SKM-1 treated with dmso at 0.1 percent for 144 hours (cell line): ENCODE measurements around the gene DSCAM.
A peak's percentile ranks its signal among the peaks of the same experiment; 100 is the strongest.

ENCODE experiments used
- DNase-seq: peaks from one replicate; lab custom pipeline; 2025; ENCODE audit not compliant: unreplicated experiment; lab: John Stamatoyannopoulos, UW

Gene DSCAM

DNA sequence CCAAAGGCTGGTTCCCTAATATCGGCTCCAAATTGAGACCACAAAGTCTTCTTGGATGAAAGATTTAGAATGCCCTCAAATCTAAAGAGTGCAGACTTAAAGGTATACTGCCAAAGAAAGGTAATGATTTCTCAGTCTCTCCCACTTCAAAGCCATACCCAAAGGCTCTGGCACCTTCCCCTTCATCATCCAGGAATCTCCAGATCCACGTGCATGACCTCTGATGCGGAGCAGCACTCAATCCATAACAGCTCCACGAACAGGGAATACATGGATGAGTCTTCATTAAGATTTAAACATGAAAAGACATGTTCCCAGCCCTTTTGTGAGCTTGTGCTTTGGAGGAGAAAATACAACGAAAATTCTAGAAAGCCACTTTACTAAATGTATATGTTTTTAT, 453.9 kb downstream of the DSCAM start:
- no peak for DNase-seq

DNA sequence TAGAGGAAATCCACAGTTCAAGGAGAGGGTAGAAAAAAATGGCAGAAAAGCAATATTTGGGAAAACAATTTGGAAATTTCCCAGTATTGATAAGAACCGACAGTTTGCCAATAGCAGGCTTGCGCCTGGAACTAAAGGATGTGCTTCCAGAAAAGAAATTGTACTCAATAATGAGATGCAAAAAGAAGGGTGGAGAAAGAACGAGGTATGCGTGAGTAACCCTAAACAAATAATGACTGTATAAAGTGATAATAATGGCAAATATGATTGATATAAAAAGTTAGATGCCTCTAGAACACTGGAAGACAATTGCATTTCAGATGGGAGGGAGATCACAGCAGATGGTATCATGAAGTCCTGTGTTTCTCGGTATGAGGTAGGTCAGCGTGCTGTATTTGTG, 458.9 kb downstream of the DSCAM start:
- DNase-seq, result no peak

DNA sequence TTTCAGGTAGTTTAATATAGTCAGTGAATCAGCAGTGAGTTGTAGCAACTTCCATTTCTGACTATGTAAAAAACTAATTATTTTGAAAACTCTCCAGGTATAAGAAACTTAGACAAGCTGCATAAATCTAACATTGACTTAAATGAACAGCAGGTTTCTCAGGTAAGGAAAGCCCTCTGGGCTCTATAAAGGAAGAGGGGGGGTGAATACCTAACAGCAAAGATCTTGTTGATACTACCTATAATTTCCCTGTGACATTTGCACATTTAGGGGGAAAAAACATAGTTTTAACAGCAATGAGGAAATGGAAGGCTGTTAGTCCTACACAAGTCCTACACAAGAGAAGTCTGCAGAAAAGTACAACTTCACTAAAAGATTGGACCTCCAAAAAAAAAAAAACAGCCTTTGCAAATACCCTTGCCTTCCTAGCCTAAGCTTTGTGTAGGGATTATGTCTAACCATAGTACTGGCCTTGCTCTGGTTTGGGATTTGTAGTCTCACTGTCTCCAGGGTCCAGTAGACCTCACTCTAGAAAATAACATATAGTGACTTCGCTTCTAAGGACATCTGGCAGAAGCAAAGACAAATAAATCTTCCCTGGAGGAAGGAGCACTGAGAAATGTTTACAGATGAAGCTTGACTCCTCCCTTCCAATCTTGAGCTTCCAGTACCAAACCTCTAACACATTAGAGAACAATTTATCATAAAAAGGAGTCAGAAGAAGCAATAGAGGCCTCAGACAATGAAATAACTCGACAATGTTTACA, 459.8 kb downstream of the DSCAM start:
- no peak for DNase-seq

DNA sequence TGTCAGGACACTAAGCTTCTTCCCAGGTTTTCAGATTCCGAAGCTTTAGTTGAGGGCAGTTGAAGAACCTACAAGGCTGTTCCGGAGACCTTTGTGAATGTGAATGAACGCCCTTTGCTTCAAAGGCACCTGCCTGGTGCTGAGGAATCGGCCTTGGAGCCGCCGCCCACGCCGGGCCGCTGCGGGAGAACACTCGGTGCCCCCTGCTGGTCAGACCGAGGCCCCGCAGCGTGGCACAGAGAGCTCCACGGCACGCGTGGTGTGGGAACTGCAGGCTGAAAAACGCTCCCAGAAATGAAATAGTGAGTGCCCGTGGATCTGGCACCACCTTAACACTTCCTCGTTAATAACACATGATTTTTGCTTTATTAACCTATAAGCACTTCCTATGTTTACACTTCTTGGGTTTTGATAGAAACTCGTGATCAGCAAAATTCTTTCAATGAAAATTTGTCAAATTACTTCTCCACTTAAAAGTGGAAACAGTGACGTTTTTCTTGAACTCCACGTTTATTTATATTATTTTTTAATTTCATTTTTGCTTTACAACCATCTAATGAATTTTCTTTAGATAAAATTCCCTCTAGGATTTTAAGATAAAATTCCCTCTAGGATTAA, 460.6 kb downstream of the DSCAM start:
- DNase-seq, result peak; percentile 35

DNA sequence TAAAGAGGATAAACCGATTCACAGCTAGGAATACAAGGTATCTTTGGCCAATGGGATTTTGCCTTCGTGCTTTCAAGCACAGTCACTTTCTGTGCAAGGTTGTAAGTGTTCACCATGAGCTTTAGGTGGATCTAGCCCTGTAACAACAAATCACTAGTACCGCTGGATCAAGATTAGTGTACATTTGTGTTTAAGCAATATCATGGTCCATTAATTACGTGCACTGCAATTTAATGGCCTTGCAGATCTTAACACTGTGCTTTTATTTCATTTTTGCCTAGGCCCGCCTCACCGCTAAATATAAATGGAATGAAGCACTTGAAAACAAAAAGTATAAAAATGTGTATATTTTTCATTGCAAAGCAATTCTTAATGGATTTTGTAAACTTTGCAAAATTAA, 461.1 kb downstream of the DSCAM start:
- DNase-seq, result no peak

DNA sequence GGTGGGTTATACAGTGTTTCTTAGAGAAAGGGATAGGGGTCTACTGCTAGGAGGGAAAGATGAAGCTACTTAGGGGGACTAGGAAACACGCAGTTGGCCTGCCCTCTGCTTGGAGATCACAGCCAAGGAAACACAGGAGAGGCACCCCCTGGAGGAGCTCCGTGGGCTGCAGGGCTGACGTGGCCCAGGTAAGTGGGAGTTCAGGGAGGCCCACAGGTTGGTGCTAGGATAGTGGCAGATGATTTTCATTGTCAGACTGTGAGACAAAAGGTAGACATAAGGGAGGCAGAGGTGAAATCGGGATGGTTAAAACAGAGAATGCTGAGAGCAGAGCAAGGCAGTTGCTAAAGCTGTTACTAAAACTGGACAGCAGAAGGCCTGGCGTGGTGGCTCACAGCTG, 463.0 kb downstream of the DSCAM start:
- no peak for DNase-seq

DNA sequence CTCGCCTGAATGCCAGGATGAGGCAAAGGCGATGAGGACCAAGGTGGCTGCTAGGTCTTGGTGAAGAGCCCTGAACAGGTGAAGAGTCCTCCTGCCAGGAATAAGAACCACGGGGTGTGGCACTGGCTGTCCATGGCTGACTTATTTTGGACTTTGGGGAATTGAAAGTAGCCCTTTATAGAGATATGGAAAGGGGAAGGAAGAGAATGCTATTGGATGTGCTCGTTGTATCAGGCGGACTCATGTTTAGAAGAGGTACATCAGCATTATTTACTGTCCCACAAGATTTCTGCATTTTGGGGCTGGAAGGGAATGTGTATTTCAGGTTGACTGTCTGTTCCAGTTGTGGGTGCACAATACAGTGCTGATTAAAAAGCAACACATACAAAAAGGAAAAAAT, 465.8 kb downstream of the DSCAM start:
- no peak for DNase-seq

DNA sequence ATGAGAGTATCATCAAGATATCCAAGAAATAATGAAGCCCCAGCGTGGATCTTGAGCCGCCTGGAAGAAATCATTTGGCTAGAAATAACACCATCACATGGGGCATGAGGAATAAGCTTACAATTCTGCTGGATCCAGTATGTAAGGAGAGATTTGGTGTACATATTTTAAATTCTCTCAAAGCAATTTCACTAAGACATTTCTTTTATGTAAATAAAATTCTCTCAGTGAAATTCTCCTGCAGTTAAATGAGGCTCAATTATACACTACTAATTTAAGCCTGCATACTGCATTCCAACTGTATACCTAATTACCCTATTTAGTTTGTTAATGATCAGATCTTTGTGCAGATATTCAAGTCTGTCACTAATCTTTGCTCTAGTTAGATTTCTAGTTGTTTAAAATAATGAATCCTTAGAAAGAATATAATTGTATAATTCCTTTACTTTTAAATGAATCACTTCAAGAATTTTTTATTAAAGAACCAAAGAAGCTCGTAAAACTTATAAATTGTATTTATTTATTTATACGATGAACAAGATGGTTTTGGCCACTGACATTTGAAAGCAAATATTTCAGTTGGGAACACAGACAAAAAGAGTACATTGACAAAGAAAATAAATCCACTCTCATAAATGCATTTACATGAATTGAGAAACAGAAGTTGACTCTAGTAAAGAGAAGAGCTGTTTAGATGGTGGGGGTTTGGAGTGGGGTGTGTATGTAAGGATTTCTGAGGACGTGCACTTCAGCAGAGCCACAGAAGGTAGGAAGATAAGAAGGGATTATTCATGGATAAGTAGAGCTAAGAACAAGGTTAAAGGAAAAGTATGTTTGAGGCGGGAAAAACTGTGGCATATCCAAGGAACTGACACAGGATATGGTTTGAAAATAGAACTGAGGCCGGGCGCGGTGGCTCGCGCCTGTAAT, 466.8 kb downstream of the DSCAM start:
- no peak for DNase-seq

DNA sequence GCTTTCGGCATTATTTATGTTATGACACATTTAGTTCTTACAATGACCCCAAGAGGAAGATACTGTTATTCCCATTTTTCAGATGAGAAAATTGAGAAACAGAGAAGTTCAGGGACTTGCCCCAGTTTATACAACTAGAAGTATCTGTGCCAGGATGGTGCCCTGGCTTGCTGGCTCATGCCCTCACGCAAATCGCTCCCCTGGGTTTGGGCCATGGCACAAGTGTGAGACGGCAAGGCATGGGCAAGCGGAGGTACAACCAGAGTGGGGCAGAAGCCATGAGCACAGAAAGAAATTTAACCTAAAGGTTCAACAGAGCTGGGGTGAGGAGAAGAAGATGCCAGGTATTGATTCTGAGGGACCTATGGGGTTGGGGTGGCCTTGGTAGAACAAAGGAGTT, 469.8 kb downstream of the DSCAM start:
- no peak for DNase-seq

DNA sequence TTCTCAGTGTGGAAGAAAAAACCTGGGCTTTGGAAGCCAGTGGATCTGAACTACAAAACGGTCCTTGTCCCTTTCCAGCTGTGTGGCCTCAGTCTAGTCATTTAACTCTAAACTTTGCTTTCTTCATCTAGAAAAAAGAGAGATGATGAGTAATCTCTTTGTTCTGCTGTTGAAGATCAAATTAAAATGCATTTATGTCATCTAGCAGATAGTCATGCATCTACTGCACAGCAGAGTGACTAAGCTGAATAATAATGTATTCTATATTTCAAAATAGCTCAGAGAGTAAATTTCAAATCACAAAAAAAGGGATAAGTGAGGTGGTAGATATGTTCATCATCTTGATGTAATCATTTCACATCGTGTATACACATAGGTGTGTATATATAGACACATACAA, 473.2 kb downstream of the DSCAM start:
- DNase-seq, result no peak

DNA sequence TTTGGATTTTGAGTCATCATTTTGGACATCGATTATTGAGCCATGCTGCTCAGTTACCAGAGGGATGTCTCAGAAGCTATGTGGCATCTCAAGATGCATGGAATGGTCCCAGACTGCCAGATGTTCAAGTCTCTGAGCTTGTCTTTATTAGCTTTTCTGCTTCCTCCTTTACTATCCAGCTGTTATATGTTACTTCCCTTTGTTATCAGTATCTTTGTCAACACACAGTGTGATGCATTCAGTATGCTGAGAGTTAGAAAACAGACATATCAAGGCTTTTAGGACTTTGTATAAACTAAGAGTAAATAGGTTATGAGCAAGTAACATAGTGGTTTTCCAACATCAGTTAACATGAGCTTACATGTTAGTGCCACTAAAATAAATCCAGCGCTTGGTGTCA, 474.5 kb downstream of the DSCAM start:
- DNase-seq, result no peak

DNA sequence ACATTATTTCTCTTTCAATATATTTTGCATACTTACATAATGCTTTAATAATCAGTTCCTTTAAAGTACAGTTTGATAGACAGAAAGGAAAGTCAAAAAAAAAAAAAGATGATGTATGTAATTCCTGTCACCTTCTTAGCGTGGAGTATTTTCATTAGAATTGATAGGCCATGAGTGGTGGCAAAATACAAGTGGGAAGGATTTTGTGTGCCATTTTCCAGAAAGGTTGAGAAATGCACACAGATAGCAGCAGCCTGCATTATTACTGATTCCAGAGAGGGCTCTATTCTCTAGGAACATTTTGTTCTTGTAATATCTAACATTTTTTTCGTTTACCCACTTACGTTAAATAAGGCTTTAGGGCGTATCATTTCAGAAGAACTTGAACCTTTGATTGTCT, 475.6 kb downstream of the DSCAM start:
- no peak for DNase-seq

DNA sequence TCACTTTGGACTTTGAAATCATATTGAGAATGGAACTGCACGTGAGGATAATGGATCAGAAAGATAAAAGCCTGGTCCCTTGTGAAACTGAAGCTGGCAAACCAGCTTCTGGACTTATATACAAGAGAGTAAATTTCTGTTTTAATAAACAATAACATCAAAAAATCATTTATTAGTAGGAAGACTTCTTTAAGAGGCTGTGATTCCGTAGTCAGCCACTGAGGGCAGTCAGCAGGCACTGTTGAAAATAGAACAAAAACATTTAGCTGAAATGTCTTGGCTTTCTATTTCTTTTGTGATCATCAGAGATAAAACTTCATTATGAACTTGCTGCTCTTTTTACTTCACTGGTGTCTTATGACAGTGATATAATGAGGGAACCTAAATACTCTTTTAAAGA, 490.3 kb downstream of the DSCAM start:
- DNase-seq, result no peak

DNA sequence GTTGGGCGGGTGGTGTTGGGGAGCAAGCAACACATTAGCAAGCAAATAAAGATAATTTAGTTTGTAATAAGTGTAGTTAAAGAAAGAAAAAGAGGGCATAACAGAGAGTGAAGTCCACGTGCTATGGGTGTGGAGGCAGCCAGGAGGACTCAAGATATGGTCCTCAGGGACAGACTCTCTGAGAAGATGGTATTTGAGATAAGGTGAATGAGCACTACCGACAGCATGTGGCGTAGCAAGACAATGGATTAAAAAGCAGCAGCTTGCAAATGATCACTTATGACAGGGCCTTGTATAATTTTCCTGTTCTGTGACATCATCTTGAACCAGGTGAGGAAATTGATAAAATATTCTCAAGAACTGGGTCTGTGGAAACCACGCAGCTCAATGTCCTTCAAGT, 491.9 kb downstream of the DSCAM start:
- DNase-seq, result no peak

DNA sequence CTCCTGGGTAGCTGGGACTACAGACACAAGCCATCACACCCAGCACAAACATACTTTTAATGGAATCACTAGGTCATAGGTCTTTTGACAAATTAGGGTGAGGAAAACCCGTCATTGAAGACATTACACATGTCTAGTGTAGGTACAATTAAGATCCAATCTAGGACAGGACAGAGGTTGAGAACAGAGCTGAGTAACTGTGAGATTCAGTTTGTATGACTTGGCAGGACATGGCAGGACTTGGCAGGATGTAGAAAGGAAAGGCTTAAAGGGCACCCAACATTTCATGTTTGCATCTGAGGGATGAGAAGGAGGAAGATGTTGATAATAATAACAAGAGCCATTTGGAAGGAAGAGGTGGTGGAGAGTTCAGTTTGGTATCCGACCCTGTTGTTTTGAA, 496.0 kb downstream of the DSCAM start:
- no peak for DNase-seq

DNA sequence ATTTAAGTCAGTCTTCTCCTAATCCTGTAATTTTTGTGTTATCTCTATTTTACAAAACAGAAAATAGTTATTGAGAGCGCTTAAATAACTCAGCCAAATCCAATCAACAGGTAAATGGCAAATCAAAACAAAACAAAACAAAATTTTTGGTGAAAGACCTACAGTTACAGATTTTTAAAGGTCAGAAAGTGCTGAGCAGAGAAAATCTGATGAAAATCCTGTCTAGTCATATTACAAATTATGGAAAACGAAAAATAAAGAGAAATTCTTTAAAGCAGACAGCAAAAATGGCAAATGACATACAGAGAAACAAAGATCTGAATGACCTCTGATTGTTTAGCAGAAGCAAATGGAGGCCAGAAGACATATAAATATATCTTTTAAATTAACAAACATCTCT, 497.4 kb downstream of the DSCAM start:
- no peak for DNase-seq

DNA sequence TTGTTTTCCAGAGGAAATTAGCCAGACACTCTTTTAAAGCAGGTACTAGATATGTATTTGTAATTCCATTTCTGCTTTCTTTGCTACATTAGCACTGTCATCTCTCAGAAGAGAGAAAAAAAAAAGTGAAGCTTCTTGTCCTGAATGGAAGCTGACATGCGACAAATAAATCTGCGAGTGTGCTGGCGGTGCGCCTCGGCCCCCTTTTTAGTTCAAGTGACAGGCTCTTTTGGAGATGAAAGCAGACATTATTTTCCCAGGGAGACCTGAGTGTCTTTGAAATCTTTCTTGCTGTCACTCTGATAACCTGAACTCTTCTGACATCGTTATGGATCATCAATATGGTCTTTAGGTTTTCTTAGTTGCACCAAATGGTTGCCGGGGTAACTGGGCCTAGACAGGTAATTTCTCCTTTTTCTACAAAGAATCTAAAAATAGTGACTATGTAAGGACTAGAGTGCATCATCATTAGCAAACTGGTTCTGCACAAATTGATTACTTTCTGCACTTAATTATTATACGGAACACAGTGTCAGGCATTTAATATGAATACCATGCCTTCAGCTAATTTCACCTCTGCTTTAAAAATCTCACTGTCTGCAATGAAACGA, 501.1 kb downstream of the DSCAM start:
- no peak for DNase-seq

DNA sequence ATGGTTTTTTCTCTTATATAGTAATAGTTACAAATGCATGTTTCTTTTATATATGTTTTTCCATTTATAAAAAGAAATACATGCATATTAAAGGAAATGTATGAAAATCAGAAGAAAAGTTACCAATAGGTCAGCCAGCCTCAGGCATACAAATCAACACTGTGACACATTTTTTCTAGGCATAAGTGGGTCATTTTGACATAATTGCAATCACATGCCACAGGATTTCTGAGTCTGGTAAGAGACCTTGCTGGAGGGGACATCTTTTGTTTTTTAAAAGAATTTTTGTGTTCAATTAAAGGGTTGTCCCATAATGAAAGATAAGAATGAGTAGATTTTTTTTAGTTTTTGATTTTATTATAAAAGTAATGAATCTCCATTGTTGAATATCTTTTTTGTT, 506.6 kb downstream of the DSCAM start:
- no peak for DNase-seq

DNA sequence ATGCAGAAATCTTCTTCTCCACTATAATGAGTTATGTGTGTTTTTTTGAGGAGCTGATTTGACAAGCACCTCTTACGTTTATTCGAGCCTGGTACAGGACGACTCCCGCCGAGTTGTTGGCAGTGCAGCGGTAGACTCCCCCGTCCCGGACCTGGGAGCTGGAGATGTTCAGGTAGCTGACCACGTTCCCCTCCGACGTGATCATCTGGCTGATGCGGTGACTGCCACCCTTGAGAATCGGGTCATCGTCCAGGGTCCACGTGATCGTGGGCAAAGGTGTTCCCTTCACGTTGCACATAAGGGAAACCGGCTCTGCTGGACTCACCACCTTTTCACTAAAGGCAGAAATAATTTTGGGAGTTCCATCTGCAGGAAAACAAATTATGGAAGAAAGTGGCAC, 507.9 kb downstream of the DSCAM start:
- DNase-seq, result no peak

DNA sequence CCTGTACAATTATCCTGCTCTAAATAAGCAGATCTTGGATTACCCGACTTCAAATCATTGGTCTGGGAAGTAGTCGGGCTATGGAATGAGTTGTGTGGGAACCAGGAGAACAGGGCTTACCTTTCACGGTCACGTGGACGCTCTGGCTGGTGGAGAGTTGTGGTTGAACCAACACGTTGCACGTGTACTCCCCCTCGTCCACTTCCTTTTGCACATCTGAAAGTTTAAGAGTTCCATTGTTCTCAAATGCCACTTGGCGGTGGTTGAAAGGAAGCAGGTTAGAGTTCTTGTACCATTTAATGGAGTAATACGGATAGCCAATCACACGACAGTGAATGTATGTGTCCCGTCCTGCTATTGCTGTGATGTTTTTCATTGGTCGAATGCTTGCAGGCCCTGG, 509.0 kb downstream of the DSCAM start:
- no peak for DNase-seq

DNA sequence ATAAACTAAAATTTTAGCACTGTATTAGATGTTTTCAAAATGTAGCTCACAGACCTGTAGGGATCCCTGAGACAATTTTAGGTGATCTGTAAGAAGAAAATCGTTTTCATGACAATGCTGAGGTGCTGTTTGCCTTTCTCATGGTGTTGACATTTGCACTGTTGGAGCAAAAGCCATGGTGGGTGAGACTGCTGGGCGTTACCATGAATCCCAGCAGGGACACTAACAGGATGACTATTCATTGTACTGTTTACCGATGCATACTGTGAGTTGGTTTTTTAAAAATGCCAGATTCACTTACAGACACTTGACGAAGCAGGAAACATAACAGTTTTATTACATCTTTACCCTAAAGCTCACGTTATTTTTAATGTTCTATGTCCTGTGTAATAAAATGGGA, 511.3 kb downstream of the DSCAM start:
- no peak for DNase-seq

DNA sequence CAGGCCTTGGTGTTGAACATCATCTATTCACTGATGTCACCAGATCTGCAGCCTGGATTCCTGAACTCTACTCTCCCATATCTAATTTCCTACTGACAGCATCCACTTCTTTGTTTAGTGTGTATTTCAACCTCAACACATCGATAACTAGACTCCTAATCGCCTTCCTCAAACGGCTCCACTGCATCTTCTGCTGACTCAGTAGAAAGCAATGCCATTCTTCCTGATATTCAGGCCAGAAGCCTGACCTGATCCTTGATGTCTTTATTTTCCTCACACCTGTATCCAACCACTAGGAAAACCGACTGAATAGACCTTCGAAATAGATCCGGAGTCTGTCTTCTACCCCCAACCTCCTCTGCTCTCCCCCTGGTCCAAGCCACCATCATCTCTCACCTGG, 512.8 kb downstream of the DSCAM start:
- no peak for DNase-seq
